Activated naive CD4-positive, alpha-beta T cell treated with Interleukin-2 at 50 U/mL for 16 hours (primary cell): ENCODE measurements around the gene ESAM.

ENCODE experiments used
- DNase-seq: peaks from one replicate; pipeline ENCODE4 v3.0.0-alpha.2; 2020

ESAM gene

DNA sequence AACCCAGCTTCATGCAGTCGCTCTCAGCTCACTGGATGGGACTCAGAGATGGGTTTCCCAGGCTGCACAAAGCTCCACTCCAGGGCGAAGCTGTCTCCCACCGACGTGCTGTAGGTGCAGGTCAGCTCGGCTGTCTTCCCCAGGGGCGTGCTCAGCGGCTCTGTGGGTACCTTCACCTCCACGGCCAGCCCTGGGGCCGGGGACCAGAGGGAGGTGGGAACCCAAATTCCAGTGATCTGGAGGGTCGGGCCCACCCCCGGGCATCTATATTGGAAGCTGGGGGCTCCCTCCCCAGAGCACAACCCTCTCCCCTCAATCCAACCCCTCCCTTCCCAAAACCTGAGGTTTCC lies 10.7 kb downstream of the ESAM start:
- DNase-seq = no peak

DNA sequence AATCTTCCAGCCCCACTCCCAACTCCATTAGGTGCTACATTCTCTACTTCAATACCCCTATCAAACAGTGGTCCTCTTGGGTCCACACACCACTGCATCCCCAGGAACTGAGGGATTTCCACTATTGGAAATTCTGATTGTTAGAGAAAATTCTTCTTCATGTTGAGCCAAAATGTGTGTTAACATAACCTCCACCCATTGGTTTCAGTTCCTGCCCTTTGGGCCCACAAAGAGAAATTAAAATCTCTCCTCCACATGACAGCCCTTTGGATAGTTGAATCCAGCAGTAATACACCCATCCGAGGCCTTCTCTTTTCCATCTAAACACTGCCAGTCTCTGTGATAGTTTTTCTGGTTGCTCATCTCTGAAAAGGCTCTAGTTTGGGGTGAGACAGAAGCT lies 12.2 kb downstream of the ESAM start:
- DNase-seq = no peak

DNA sequence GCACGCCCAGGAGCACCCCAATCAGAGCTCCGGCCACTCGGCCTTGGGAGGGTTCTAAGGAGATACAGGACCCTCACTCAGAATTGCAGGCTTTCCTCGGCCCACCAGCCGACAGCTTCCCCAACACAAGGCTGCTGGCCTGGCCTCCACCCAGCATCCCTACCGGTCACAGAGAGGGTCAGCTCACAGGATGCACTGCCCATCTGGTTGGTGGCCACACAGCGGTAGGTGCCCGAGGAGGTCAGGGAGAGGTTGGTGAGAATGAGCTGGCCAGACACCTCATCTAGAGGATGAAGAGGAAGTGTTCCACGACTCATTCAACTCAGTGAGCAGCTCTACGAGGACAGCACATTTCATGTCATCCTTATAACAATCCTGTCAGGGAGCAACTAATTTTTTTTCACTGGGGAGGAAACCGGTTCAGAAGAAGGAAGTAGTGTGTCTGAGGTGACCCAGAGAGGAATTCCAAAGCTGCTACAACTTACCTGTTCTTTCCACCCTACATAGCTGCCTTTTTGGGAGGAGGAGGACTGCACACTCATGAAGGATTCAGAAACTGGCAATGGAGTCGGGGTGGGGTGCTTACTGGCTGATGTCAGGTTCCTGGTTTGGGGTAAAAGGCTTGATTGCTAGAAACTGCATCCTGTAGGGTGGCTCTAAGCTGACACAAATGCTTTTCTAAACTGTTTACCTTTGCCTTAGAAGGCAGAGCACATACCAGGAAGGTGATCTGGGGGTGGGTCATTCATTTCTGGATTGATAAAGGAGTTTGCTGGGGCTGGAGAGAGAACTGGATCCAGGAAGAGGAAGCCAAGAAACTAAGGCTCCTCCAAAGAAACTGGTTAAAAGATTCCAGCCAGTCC lies 13.4 kb downstream of the ESAM start:
- no peak for DNase-seq

DNA sequence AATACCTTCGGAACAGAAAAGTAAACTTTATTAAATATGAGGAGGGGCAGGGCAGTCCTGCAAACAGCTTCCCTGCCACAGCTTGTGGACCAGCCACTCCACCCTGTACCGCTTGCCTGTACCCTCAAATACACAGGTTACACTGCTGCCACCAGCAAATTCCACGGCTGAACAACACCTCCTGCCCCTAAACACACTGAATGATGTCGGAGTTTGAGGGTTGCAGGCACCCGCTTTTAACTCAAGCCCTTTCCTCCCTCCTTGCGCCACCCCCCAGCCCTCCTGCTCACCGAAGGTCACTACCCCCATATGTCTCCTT lies 14.0 kb downstream of the ESAM start:
- DNase-seq = no peak

DNA sequence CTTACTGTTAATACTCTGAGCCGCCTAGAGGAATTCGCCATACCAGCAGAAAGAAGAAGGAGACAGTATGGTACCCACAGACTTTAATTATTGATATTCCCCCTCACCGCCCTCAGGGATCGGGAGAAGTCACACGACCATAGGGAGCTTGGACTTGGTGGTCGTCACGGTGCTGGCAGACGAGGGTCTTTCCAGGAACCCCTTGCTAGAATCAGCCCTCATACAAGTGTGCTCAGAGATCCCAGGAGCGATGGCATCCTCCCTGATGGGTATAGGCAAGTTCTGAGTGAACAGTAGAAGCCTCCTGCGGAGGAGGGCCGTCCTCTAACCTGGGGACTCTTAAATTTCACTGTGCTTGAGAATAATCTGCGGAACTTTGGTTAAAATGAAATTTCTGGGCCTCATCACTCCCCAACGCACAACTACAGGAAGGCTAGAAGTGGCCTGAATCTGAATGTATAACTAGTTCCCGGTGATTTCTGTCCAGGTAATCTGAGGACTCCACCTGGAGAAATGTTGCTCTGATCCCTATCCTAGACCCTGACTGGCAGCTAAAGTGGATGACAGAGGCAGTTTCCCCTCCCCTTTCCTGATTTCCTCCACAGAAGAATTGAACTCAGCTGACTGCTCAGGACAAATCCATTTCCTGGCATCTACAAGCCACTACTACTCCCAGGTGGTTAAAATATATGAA lies 14.5 kb downstream of the ESAM start:
- no peak for DNase-seq

DNA sequence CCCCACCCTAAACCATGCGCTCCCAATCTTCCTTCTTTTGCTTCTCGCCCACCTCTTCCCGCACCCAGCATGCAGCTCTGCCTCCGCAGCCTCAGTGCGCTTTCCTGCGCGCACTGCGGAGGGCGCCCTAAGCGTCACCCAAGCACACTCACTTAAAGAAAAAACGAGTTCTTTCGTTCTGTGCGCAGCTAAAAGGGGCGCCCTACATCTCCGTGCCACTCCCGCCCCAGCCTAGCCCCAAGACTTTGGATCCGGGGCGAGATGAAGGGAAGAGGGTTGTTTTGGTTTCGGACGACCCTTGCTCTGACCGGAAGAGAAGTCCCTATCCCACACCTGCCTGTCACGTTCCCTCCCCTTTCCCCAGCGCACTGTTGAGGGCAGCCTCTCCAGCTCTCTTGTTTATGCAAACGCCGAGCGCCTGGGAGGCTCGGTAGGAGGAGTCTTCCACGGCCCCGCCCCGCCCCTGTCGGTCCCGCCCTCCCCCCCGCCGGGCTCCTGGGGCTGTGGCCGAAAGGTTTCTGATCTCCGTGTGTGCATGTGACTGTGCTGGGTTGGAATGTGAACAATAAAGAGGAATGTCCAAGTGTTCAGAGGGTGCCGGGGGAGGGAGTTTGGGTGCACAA lies 15.4 kb downstream of the ESAM start:
- peak; percentile 79 for DNase-seq

DNA sequence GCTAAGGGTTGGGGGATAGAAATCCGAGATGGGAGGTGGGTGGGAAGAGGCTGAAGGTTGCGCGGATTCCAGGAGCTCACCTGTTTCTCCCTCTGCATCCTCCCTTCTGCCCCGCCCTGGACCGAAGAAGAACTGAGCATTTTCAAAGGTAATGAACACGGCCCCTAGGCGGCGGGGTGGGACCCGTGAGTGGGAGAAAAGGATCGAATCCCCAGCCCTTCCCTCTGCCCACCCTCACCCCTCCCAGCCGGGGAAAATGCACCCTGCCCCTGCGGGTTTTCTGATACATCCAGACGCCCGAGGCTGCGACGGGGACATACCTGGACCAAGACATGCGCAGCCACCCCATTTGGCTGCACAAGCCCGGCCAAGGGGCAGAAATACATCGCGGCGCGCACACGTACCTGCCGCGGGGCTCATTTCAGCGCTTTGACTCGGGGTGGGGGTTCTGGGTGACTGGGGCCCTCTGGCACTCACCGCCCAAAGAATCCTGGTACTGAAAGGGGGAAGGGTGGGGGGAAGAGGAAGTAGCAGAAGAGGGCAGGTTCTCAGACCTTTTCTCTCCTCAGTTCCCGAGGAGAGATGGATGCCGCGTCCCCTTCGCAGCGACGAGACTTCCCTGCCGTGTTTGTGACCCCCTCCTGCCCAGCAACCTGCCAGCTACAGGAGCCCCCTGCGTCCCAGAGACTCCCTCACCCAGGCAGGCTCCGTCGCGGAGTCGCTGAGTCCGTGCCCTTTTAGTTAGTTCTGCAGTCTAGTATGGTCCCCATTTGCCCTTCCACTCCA lies 16.1 kb downstream of the ESAM start:
- DNase-seq = peak; percentile 30

DNA sequence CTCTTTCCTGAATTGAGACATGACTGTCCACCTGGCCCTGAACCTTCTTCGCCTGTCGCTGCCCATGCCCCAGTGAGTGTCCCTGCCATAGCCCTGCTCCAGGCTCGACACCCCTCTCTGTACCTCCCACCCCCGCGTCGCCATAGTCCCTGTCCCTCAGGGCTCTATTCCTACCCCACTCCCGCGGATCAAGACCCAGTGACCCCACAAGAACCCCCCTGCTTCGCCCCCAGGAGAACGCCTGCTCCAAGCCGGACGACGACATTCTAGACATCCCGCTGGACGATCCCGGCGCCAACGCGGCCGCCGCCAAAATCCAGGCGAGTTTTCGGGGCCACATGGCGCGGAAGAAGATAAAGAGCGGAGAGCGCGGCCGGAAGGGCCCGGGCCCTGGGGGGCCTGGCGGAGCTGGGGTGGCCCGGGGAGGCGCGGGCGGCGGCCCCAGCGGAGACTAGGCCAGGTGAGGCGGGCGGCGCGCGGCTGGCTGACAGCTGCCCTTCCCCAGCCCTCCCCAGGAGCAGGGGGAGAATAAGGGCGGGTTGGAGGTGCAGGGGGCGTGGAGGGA lies 16.7 kb downstream of the ESAM start:
- no peak for DNase-seq

DNA sequence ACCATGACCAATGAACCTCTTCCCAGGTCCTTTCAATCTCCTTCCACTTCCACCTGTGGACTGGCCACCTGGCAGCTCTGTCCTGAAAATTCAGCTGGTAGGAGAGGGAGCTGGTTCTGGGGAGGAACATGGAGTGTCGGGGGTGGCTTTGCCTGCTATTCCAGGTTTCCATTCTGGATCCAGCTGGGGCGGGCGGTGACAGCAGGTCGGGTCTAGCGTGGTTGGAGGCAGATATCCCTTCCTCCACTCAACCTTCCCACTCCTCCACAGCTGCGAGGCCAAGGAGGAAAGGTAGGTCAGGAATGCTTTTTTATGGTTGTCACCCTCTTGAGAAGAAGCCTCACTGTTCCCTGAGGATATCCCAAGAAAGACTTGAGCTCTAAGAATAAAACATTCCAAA lies 19.0 kb downstream of the ESAM start:
- DNase-seq = no peak

DNA sequence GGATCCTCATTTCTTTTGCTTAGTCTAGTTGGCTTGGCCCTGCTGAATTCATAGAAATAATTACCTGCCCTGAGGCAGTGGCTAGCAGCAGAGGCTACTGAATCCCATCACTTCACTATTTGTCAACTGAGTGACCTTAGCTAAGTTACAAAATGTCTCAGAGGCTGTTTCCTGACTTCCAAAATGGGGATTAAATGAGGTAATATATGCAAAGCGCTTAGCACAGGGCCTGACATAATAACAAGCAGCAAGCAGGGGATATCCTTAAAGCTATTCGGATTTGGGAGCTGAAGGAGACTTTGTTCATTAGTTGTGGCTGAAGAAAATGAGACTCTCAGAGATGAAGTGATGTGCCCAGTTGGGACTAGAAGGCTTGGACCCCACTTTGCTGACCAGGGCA lies 19.5 kb downstream of the ESAM start:
- no peak for DNase-seq

DNA sequence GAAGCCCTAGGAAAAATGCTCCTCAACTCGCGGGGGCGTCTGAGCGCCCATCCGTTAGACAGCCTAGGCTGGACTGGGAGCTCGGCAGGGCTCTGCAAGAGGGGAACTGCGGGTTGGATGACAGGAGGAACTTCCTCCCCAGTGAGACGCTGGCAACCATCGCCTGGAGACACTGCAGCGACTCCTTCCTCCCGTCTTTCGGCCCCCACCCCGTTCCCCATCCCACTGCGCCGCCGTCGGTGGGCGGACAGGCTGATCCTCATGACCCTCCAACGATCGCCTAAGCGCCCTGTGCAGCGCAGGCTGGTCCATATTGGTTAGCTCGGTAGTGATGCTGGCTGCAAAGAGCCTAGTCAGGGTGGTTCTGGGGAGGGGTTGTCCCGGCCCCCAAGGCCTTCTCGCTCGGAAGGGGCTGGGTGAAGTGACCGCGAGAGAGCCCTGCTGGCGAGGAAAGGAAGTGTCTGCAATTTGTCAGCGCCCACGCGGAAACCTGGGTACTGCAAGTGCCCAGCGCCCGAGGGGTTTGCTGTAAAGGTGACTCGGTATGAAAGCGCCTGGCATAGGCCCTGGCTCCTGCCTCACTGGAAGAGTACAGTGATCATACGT lies 21.7 kb downstream of the ESAM start:
- peak; percentile 68 for DNase-seq

DNA sequence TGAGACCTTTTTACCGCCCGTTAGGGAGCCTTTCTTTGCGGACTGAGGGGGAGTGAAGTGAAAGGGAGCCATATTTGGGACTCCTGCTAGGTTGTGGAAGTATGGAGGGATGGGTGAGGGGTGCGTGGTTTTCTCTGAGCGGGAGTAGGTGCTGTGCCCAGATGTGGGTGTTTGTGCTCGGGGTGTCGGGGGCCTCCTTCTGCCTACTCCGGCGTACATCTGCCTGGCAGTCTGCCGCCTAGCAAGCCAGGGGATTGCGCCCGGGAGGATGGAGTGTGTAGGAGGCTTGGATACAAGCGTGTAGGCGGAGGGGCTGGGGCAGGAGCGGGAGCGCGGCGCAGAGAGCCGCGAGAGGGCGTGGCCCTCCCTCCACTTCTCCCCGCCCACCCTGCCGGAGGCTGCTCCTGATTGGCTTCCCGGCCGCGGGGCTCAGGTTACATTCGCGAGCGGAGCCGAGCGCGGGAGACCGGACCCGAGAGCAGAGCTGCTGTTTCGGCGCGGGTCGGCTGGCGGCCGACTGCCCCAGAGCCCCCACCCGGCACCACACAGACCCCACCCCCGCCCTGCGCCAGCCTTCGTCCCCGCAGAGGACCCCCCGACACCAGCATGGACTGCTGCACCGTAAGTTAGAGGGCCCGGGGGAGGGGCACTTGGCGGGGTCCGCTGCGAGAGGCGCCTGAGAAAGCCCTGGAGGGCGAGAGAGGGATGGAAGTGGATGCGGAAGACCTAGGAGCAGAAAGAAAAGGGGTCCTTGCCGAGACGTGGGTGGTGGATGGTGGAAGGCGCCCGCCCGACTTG lies 22.4 kb downstream of the ESAM start, which contains the start of gene NRGN:
NRGN (plus strand) TSS at position 464 of the 798 bp plus-strand sequence; CDS start at position 607, 143 bp downstream.
- DNase-seq = peak; percentile 84

DNA sequence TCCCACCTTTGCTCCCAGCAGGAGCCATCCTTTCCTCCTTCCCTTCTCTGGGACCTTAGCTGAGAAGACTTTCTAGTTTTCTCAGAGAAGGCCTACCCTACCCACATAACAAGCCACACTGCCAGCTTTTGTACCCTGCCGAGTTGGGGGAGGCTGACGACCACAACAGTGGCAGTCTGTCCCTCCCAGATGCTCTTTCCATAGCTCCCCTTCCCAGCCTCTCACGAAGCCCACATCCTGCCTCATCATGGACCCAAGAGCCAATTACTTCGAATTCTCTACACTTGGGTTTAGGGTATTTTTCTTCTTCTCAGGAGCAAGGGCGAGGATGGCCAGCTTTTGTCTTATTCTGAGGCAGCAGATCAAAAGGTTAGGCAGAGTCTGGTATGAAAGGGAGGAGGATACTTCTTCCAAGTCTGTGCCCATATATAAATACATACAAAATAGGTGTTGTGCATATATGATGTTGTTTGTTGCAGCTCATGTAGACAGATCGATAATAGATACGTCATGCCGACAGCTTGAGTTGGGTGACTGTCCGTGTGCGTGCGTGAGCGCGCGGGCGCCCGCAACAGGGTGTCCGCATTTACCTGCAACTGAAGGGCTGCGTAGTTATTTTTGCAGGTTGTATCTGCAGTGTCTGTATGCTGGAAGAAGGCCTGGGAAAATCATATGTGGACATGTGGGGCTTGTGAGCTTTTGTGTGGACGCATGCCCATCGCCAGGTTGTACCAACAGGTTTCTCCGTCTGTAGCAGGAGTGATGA lies 23.2 kb downstream of the ESAM start:
- no peak for DNase-seq

DNA sequence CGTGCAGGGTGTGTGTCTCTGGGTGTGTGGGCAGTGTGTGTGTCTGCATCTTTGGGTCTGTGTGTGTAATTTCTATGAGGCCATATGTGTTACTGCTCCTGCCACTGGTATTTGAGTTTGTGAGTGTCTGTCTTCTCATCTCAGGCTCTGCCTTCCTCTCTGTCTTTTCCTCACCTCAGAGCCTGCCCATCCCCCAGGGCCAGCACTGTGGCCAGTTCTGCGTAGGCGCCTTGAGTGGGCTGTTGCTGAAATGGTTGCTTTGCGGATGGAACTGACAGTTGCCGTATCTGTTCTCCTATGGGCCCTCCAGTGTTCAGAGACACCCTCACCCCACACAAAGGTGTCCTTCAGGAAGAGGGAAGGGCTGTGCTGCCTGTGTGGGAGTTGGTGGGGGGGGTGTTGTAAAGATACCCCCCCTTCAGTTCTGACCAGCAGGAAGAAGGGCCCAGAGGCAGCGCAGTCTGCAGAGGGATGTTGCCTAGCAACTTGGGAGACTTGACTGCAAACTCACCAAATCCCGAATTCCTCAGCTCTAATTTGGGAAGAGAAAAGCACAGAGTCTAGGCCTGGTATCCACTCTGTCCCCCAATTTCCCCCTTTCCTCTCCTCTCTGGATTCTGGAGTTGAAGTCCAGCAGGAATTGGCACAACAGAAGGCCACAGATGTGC lies 24.3 kb downstream of the ESAM start:
- DNase-seq = no peak

DNA sequence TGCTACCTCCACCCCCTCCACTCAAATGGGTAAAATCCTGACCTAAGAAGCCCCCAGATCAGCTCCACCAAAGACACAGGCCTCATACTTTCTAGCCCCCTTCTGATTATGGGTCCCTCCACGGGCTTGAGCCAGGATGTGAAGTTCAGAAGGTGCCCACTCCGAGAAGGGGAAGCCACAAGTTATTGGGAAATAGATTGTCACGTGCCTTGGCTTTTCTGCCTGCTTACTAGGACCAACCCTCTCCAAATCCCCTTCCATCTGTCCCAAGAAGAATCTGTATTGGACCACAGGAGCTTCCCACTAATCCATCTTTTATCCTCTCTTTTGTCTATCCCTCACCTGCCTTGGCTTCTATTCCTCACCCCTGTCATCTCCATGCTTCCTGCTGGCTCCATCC lies 25.4 kb downstream of the ESAM start:
- no peak for DNase-seq

DNA sequence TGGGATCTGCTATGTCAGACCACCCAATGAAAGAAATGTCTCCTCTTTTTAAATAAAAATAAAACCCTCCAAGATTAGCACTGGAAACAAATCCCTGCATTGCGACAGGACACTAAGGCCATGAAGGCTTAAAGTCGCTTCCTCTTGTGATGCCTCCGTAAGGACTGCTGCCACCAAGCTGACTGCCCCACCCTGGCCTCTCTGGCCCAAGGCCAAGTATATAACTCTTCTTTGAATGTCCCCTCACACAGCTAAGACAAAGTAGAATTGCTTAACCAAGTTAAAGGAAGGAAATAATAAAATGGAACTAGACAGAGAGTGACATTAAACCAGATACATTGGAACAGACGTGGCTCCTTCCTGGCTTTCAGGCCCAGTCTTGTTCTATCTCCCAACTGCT lies 29.9 kb downstream of the ESAM start:
- DNase-seq = no peak

DNA sequence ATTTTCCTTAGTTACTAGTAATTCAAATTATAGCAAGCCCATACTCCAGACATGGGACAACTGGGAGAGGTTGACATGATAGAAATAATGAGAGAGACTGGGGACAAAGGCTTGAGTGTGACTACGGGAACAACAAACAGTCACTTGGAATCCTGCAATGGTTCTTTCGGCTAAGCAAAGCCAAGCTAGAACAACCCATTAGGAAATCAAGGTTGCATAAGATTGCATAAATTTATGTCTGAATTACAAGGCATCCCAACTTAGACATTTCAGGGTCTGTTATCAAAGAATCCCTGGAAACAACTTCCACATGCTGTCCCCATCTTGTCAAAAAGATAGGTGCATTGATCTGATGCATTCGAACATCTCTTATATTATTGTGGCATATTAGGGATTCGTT lies 32.5 kb downstream of the ESAM start:
- no peak for DNase-seq

DNA sequence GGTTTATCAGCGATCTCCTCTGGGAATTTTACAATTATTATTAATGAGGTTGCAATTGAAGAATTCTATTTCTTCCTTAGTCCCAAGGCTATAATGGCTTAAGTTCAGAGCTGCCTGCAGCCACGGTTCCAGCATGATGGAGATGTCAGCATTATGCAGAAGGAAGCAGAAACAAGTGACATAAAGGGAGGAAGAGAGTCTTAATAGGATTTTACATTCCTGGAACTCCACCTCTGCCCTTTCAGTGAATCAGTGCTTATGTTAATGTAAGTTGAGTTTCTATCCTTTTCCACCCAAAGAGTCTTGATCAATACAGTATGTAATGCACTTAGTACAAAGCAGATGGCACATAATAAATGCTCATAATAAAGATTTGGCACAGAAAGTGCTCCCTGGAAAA lies 34.0 kb downstream of the ESAM start:
- no peak for DNase-seq

DNA sequence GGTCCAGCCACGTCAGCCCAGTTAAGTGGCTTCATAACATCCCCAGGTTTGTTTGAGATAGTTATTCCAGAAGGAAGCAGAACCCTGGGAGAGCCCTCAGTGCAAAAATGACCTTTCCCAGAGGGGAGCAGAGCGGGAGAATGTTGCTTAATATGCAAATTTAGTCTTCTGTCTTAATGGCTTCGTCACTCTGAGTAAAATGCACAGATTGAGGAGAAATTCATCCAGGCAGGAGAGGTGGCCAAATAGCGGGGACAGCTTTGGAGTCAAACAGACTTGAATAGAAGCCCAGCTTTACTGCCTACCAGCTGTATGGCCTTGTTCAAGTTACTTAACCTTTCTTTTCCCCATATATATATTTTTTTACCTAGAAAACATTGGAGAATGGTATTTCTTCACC lies 34.6 kb downstream of the ESAM start:
- no peak for DNase-seq

DNA sequence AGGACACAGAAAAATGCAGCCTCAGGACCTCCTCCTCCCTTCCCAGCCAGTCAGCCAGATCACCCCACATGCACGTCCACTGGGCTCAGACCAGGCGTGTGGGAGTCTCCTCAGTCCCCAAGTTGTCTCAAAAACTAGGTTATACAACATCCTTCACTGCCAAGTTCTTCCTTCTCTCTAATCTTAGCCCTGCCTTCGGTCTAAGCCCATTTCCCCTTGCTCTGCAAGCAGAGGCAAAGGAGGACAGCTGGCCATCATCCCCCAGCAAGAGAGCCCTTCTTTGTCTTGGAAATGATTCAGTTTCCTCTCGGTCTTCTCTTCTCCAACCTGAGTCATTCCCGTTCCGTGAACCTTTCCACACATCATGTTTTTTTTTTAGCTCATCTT lies 36.4 kb downstream of the ESAM start:
- no peak for DNase-seq
